H1 (cell line): ENCODE data around the gene NFATC4. TPM values are rescaled to one million over a fixed set of nuclear protein-coding genes. Genes with fewer than 3 reads are reported as not detected.

Source experiments
- CTCF ChIA-PET: fragments of 300-600 bp; sonication (Branson Sonifier 250); formaldehyde crosslinking; loops from one replicate; lab custom pipeline; 2021; ENCODE audit not compliant: partially characterized antibody; lab: Charles Lee
- POLR2A ChIA-PET: fragments of 300-600 bp; sonication (Branson Sonifier 250); formaldehyde crosslinking; loops from one replicate; lab custom pipeline; 2021; ENCODE audit warnings: inconsistent platforms; ENCODE audit not compliant: partially characterized antibody; lab: Charles Lee
- DNase-seq, 2 experiments: peaks; one replicate each; pipeline versions ENCODE4 v3.0.0 to v3.0.0-alpha.2; 2010 to 2022; ENCODE audit warnings: low spot score in 2 of 2, low read depth in 1 of 2, mixed read lengths in 1 of 2
- FAIRE-seq: peaks from 2 replicates; lab custom pipeline; 2011; peaks lifted over from hg19 to GRCh38; lab: Jason Lieb, UNC
- H2AFZ ChIP-seq: 2 replicates; pipeline ENCODE4 v1.8.1; 2012; ENCODE audit warnings: low read length, inconsistent platforms
- H2AK5ac ChIP-seq: 2 replicates; pipeline ENCODE4 v1.6.1; 2013; ENCODE audit warnings: low read depth, low read length
- H2BK120ac ChIP-seq: replicated peaks from 2 replicates; pipeline ENCODE3; 2013; ENCODE audit warnings: low read depth, low read length, inconsistent platforms
- H2BK12ac ChIP-seq: 2 replicates; pipeline ENCODE4 v1.6.1; 2013; ENCODE audit warnings: low read depth, low read length
- H2BK15ac ChIP-seq: 2 replicates; pipeline ENCODE4 v1.6.1; 2013; ENCODE audit warnings: low read length
- H2BK20ac ChIP-seq: 2 replicates; pipeline ENCODE4 v1.6.1; 2013; ENCODE audit warnings: low read length
- H2BK5ac ChIP-seq: 2 replicates; pipeline ENCODE4 v1.6.1; 2013; ENCODE audit warnings: low read depth, low read length
- H3K14ac ChIP-seq: 2 replicates; pipeline ENCODE4 v1.6.1; 2013; ENCODE audit warnings: inconsistent platforms; ENCODE audit not compliant: insufficient read length
- H3K18ac ChIP-seq: 2 replicates; pipeline ENCODE4 v1.6.1; 2013; ENCODE audit warnings: low read length; ENCODE audit errors: extremely low read depth
- H3K23ac ChIP-seq: 2 replicates; pipeline ENCODE4 v1.6.1; 2013; ENCODE audit warnings: inconsistent platforms; ENCODE audit not compliant: insufficient read length
- H3K23me2 ChIP-seq: 2 replicates; pipeline ENCODE4 v1.6.1; 2013; ENCODE audit warnings: low read depth, low read length
- H3K27ac ChIP-seq: 2 replicates; pipeline ENCODE4 v1.6.1; 2011; ENCODE audit warnings: low read depth, low read length, inconsistent platforms
- H3K27me3 ChIP-seq, 4 experiments: replicated peaks in 1 of 4; 1 replicate in 1 of 4; 2 replicates in 3 of 4; pipeline versions ENCODE4 v1.6.1 to v1.8.1; 2011 to 2013; ENCODE audit warnings: low read length in 3 of 4, mild to moderate bottlenecking in 3 of 4, inconsistent platforms in 2 of 4, mixed read lengths in 2 of 4, moderate library complexity in 1 of 4; ENCODE audit not compliant: control insufficient read depth in 3 of 4, insufficient read depth in 3 of 4; ENCODE audit errors: extremely low read depth in 1 of 4
- H3K36me3 ChIP-seq, 4 experiments: 2 replicates each; pipeline versions ENCODE4 v1.6.1 to v1.8.1; 2011 to 2013; ENCODE audit warnings: mild to moderate bottlenecking in 4 of 4, low read length in 3 of 4, moderate library complexity in 2 of 4, control low read depth in 1 of 4, inconsistent platforms in 1 of 4; ENCODE audit not compliant: insufficient read depth in 4 of 4, control insufficient read depth in 2 of 4
- H3K4ac ChIP-seq: replicated peaks from 2 replicates; pipeline ENCODE3; 2013; ENCODE audit warnings: low read length, low read depth, mixed read lengths, inconsistent platforms; ENCODE audit not compliant: insufficient read length
- H3K4me1 ChIP-seq, 4 experiments: replicated peaks in 1 of 4; 1 replicate in 1 of 4; 2 replicates in 3 of 4; pipeline versions ENCODE4 v1.6.1 to v1.8.1; 2011 to 2013; ENCODE audit warnings: low read length in 3 of 4, inconsistent platforms in 2 of 4, mixed read lengths in 1 of 4; ENCODE audit not compliant: insufficient read depth in 4 of 4, control insufficient read depth in 3 of 4
- H3K4me2 ChIP-seq, 2 experiments: 2 replicates each; pipeline versions ENCODE4 v1.6.1 to v1.8.1; 2011 to 2013; ENCODE audit warnings: low read depth in 2 of 2, low read length in 2 of 2, control low read depth in 1 of 2, inconsistent platforms in 1 of 2, mild to moderate bottlenecking in 1 of 2; ENCODE audit not compliant: insufficient read depth in 1 of 2
- H3K4me3 ChIP-seq, 4 experiments: fragments of 200-600, 300-600 bp in 1 of 4; sonication (generic), shearing (Covaris generic), sonication (Bioruptor Twin) in 1 of 4; 2 replicates each; pipeline versions ENCODE4 v1.5.1 to v1.8.1; 2011 to 2016; ENCODE audit warnings: low read length in 4 of 4, low read depth in 3 of 4, control low read depth in 2 of 4, inconsistent platforms in 2 of 4, mild to moderate bottlenecking in 2 of 4, mixed read lengths in 1 of 4, moderate library complexity in 1 of 4; ENCODE audit not compliant: insufficient read depth in 2 of 4; ENCODE audit errors: extremely low read depth in 1 of 4
- H3K56ac ChIP-seq: replicated peaks from 2 replicates; pipeline ENCODE3; 2013; ENCODE audit warnings: low read depth, mild to moderate bottlenecking, mixed read lengths, low read length, inconsistent platforms; ENCODE audit not compliant: insufficient read length
- H3K79me1 ChIP-seq: 2 replicates; pipeline ENCODE4 v1.6.1; 2013; ENCODE audit warnings: low read depth, low read length, control low read depth
- H3K79me2 ChIP-seq, 2 experiments: 2 replicates each; pipeline versions ENCODE4 v1.6.1 to v1.8.1; 2012 to 2013; ENCODE audit warnings: low read length in 2 of 2, mild to moderate bottlenecking in 2 of 2, inconsistent platforms in 1 of 2; ENCODE audit not compliant: insufficient read depth in 2 of 2, control insufficient read depth in 1 of 2
- H3K9ac ChIP-seq, 4 experiments: replicated peaks in 1 of 4; 1 replicate in 1 of 4; 2 replicates in 3 of 4; pipeline versions ENCODE4 v1.6.1 to v1.8.1; 2011 to 2013; ENCODE audit warnings: low read depth in 3 of 4, low read length in 3 of 4, control low read depth in 2 of 4, mild to moderate bottlenecking in 2 of 4, moderate library complexity in 2 of 4, inconsistent platforms in 1 of 4; ENCODE audit errors: extremely low read depth in 1 of 4
- H3K9me3 ChIP-seq, 2 experiments: 2 replicates each; pipeline versions ENCODE4 v1.6.1 to v1.8.1; 2012 to 2013; ENCODE audit warnings: mild to moderate bottlenecking in 2 of 2, moderate library complexity in 2 of 2, control low read depth in 1 of 2, inconsistent platforms in 1 of 2, low read depth in 1 of 2, low read length in 1 of 2, mixed read lengths in 1 of 2; ENCODE audit not compliant: insufficient read depth in 2 of 2
- H4K20me1 ChIP-seq, 2 experiments: replicated peaks in 1 of 2; 2 replicates each; pipeline versions ENCODE3 to v1.8.1; 2011 to 2013; ENCODE audit warnings: inconsistent platforms in 2 of 2, low read length in 2 of 2, mild to moderate bottlenecking in 1 of 2; ENCODE audit not compliant: insufficient read depth in 2 of 2, control insufficient read depth in 1 of 2
- H4K5ac ChIP-seq: 2 replicates; pipeline ENCODE4 v1.6.1; 2013; ENCODE audit warnings: low read length, low read depth, mixed read lengths, inconsistent platforms; ENCODE audit not compliant: insufficient read length
- H4K8ac ChIP-seq: 2 replicates; pipeline ENCODE4 v1.8.0; 2013; ENCODE audit warnings: mild to moderate bottlenecking, moderate library complexity, low read length, inconsistent platforms; ENCODE audit not compliant: insufficient read depth; ENCODE audit errors: extremely low read depth
- H4K91ac ChIP-seq: replicated peaks from 2 replicates; pipeline ENCODE3; 2013; ENCODE audit warnings: low read length, mixed read lengths, inconsistent platforms; ENCODE audit not compliant: insufficient read length
- ASH2L ChIP-seq: fragments of 200-600, 300-600 bp; sonication (generic); IDR thresholded peaks from one replicate; pipeline ENCODE4 v1.7.1; 2017; ENCODE audit warnings: low read length
- CBX8 ChIP-seq: fragments of 300-800, 300-1000 bp; sonication (generic); IDR thresholded peaks from 2 replicates; pipeline ENCODE4 v1.7.1; 2016; ENCODE audit warnings: low read depth, low read length, borderline replicate concordance
- CTBP2 ChIP-seq: IDR thresholded peaks from 2 replicates; pipeline ENCODE4 v1.7.0; 2011; ENCODE audit warnings: borderline replicate concordance, mild to moderate bottlenecking, moderate library complexity, mixed read lengths, low read length; ENCODE audit not compliant: insufficient read depth, insufficient read length
- EGR1 ChIP-seq: IDR thresholded peaks from 2 replicates; pipeline ENCODE4 v1.6.1; 2011; ENCODE audit warnings: low read depth, low read length, borderline replicate concordance
- JUND ChIP-seq: IDR thresholded peaks from 2 replicates; pipeline ENCODE4 v1.6.1; 2011; ENCODE audit warnings: mild to moderate bottlenecking, improper control_type of control experiment, low read length
- POU5F1 ChIP-seq: IDR thresholded peaks from 2 replicates; pipeline ENCODE4 v1.6.1; 2011; ENCODE audit warnings: low read depth, mild to moderate bottlenecking, low read length, moderate library complexity
- SAP30 ChIP-seq: fragments of 300-600 bp; sonication (generic); IDR thresholded peaks from 2 replicates; pipeline ENCODE4 v1.7.1; 2012; ENCODE audit warnings: low read length, moderate library complexity, mild to moderate bottlenecking, inconsistent platforms; ENCODE audit not compliant: insufficient read depth, insufficient replicate concordance
- SP1 ChIP-seq: IDR thresholded peaks from 2 replicates; pipeline ENCODE4 v1.6.1; 2011; ENCODE audit warnings: low read depth, low read length
- ZNF274 ChIP-seq: IDR thresholded peaks from 2 replicates; pipeline ENCODE4 v1.7.0; 2012; ENCODE audit warnings: low read length, borderline replicate concordance; ENCODE audit errors: extremely low read depth
- WGBS, 2 experiments: shearing (Covaris generic) in 1 of 2; methylation state at CpG; one replicate each; pipeline versions ENCODE4 v1.1.6 to v1.1.7; 2013 to 2015; ENCODE audit warnings: low lambda C conversion rate in 2 of 2, mixed read lengths in 2 of 2, inconsistent platforms in 1 of 2, low coverage in 1 of 2, missing lambda C conversion rate in 1 of 2; ENCODE audit not compliant: insufficient replicate concordance in 2 of 2, insufficient coverage in 1 of 2, insufficient read length in 1 of 2; ENCODE audit errors: extremely low coverage in 1 of 2, missing lambda C conversion rate in 1 of 2; 5-methylcytosine and 5-hydroxymethylcytosine counted together
- polyA plus RNA-seq, 7 experiments: library from polyadenylated mRNA; depleted of rRNA in 3 of 7; stranded (reverse) in 5 of 7; unstranded in 2 of 7; fragments of >200 nt in 5 of 7; fragments of 200-250 nt in 2 of 7; gene quantifications; 1 replicate in 5 of 7; 2 replicates in 1 of 7; 4 replicates in 1 of 7; pipeline versions ENCODE4 v1.2.1 to v1.2.3, GENCODE V29; 2011 to 2013; ENCODE audit warnings: missing spikeins in 2 of 7, mixed read lengths in 2 of 7
- total RNA-seq: library from RNA; stranded (reverse); fragmentation: NEBNext Ultra II Directional; extraction: Animal tissue kit (Norgen Biotek cat#: 25700); gene quantifications from 2 replicates; pipeline ENCODE4 v1.2.1, GENCODE V29; 2021
- TF ChIP-seq, protein P1 (sequence below): IDR thresholded peaks from 2 replicates; pipeline ENCODE4 v1.6.1; 2011; ENCODE audit warnings: low read length, improper control_type of control experiment

The NFATC4 gene
- total and polyA plus RNA-seq, 2 of the 8 experiments (the other 6 are each of a cell fraction or from before 2014, with no cell fraction given), result 47.3 to 50.3 TPM

DNA sequence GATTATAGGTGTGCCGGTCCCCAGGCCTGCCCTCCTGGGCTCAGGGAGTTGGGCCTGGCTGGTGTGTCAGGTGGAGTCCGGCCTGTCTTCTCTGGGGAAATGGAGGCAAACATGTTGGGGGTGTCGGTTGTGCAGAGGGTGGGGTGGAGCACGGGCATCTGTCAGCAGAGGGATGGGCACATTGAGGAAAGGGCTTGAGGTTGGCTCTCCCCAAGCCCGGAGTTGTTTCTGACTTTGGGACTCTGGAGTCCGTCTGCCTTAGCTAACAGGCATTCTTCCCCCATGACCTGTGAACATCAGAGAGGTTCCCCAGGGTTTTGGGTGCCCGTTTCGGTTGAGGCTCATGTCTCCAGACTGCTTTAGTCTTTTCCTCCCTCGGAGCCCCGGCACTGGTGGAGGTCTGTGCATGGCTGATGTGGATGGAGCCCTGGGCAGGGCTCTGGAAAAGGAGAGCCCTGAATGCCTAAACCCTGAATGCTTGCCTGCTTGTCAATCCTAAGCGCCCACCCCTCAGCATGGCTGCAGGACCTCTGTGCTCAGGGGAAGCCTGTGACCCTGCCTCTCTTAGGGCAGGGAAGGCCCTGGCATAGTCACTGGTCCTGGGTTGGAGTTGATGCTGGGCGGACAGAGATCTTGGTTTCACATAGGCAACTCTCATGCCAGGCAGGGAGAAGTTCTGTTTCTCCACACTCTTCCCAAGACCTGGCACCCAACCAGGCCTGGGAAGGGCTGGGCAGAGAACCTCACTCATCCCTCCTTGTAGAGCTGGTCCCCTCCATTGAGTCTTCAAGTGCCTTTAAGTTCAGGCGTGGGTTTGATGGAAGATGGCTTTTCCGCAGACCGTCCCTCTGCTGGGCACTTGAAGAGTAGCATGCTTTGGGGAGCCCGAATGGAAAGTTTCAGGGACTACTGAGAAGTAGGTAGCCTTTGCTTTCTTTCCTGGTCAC, 43.7 kb downstream of the NFATC4 start:
- no peaks in the 10 kb centered on the region for H4K20me1 ChIP-seq
- H2BK20ac ChIP-seq, result no peak overlapping the region
- no peak overlapping the region for H3K4me3 ChIP-seq
- FAIRE-seq (peak; percentile 92), DNase-seq (peak in 1 of 2 experiments; percentile 56)
- no peak overlapping the region for H2BK5ac ChIP-seq
- H3K4me1 ChIP-seq, result no peaks in the 10 kb centered on the region
- H4K8ac ChIP-seq, result no peak overlapping the region
- H2BK12ac ChIP-seq, result no peak overlapping the region
- peaks cover 1% of the 10 kb centered on the region; the same call in 1 of the 2 replicates for H3K79me1 ChIP-seq
- CTCF ChIA-PET, result interaction anchor here (0.7 to 9.6 kb wide), 23 partner anchors 8 to 104 kb away, joined by 3 to 101 read pairs (median 5); partner anchors contain the start of genes ADCY4, CBLN3, CIDEB and KHNYN
- H3K56ac ChIP-seq, result no peak overlapping the region
- no peak overlapping the region for H2BK120ac ChIP-seq
- H2AK5ac ChIP-seq, result no peak overlapping the region
- no peaks in the 10 kb centered on the region for H3K79me2 ChIP-seq
- H2AFZ ChIP-seq, result no peak overlapping the region
- POLR2A ChIA-PET, result interaction anchor here (0.8 to 1.8 kb wide), 4 partner anchors 8 to 35 kb away, joined by 3 to 5 read pairs (median 4); partner anchors contain the start of genes CBLN3 and KHNYN
- H3K4ac ChIP-seq, result no peak overlapping the region
- H3K9me3 ChIP-seq, result no peaks in the 10 kb centered on the region
- H2BK15ac ChIP-seq, result no peak overlapping the region
- H4K91ac ChIP-seq, result no peak overlapping the region
- H3K18ac ChIP-seq, result no peak overlapping the region
- H3K27me3 ChIP-seq, result 0 out of 7 replicates have a peak, but pooled peaks cover 0 to 2% (median 0%) of the 10 kb centered on the region in 4 experiments
- H3K4me2 ChIP-seq, result no peak overlapping the region
- no peak overlapping the region for H3K14ac ChIP-seq
- H3K23me2 ChIP-seq, result no peaks in the 10 kb centered on the region
- no peak overlapping the region for H3K23ac ChIP-seq
- H3K27ac ChIP-seq, result no peak overlapping the region
- H3K36me3 ChIP-seq, result peaks cover 4 to 11% (median 7%) of the 10 kb centered on the region in 4 experiments; a peak in 5 of 8 replicates
- no peak overlapping the region for H3K9ac ChIP-seq
- no peak overlapping the region for H4K5ac ChIP-seq
- WGBS, 2 experiments, result 76% methylated on average over 16 of the region's 16 CpGs; no CpG with 5 or more reads in 1 of the 2 experiments
- no peak for TF ChIP-seq JUND
- TF ChIP-seq ZNF274, result no peak
- TF ChIP-seq CBX8, result no peak
- TF ChIP-seq EGR1, result no peak
- TF ChIP-seq, protein P1, sequence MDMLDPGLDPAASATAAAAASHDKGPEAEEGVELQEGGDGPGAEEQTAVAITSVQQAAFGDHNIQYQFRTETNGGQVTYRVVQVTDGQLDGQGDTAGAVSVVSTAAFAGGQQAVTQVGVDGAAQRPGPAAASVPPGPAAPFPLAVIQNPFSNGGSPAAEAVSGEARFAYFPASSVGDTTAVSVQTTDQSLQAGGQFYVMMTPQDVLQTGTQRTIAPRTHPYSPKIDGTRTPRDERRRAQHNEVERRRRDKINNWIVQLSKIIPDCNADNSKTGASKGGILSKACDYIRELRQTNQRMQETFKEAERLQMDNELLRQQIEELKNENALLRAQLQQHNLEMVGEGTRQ, result no peak
- TF ChIP-seq CTBP2, result no peak
- TF ChIP-seq ASH2L, result no peak
- peak; percentile 45; the same call in 1 of the 2 replicates for TF ChIP-seq SP1
- TF ChIP-seq POU5F1, result no peak
- no peak for TF ChIP-seq SAP30
